LoVo (cell line): Measurements from ENCODE around the gene FNBP1L.
A peak's percentile ranks its signal among the peaks of the same experiment; 100 is the strongest.

Experiments
- DNase-seq: peaks from one replicate; pipeline ENCODE4 v3.0.0-alpha.2; 2016; ENCODE audit warnings: low spot score

Gene FNBP1L

DNA sequence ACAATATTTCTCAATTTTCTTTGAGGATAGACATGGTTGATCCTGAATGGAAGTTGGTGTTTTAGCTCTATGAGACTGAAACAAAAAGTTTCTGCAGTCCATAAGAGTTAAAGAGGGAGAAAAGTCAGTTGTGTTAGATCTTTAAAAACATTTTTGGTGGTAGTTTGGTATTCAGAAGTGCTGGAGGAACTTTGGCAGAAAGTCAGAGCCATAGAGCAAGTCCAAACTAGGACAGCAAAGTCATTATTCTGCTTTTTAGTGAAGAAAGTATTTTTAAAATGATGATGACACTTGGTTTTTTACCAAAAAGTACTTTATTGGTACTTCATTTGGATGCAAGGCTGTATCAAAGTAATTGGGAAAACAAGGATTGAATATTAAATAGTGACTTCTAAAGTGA is 41.8 kb downstream of the FNBP1L start:
- no peak for DNase-seq

GRCh38 chr1:93490357-93490756 is 42.4 kb downstream of the FNBP1L start:
- no peak for DNase-seq

DNA sequence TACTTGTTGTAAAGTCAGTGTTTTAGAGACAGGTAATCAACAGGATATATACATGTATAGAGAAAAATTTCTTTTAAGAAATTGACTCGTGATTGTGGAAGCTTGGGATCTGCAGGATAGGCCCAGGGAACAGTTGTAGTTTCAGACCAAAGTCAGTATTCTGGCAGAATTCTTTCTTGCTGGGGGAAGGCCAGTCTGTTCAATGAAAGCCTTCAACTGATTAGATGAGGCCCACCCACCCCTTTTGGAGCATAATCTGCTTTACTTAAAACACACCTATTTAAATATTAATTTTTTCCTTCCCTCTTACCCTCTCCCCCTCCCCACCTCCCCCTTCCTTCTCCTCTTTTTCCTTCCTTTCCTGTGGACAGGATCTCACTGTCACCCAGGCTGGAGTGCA is 48.0 kb downstream of the FNBP1L start:
- no peak for DNase-seq

- DNase-seq, result no peak
Observed at GRCh38 chr1:93496520-93496919, 48.6 kb downstream of the FNBP1L start.

DNA sequence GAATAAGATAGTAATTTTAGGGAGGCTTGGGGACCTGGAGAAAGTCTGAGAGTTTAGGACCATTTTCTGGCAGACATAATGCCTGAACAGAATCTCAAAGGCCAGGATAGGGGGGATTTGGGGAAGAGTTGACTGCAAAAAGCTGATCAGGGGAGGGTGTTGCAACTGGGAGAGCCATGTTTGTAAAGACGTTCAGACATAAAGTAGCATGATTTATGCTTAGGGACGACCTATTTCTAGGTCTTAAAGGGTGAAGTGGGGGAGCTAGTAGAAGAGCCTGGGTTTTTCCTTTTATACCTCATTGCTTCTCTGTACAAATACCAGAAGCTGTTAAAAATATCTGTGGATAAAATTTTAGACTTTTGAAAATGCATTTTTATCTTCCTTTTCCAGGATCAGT is 51.2 kb downstream of the FNBP1L start:
- no peak for DNase-seq

DNA sequence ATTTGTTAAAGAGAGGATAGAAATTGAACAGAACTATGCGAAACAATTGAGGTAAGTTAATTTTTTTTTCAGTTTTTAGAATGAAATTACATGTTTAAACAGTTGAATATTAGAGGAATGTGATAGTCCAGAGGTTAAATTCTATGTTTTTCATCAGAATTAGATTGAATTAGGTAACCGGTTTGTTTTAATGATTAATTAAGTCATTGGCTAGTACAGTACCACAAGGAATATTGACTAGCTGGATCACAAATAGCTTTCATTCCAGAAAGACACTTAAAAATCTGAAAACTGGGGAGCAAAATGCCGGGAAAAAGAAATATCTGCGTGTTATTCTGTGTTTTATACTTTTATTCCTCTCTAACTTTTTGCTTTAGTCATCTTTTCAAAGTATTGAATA is 51.6 kb downstream of the FNBP1L start:
- DNase-seq, result no peak

DNA sequence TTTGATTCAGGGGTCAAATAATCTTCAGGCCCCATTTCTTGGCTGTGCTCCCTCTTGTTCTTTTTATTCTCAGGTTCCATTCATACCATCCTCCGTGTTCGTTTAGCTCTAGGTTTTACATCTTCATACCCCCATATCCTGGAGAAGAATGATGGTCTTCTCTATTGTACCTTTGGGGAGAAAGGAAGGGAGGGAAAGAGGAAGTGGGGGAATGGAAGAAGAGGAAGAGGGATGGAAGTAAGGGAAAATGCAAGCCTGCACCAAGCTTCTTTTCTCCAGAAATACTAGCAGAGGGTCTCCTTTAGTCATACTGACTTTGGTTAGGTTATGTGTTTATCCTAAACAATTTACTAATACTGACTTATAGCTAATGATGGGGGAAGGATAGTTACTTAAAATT is 52.4 kb downstream of the FNBP1L start:
- DNase-seq, result no peak

DNA sequence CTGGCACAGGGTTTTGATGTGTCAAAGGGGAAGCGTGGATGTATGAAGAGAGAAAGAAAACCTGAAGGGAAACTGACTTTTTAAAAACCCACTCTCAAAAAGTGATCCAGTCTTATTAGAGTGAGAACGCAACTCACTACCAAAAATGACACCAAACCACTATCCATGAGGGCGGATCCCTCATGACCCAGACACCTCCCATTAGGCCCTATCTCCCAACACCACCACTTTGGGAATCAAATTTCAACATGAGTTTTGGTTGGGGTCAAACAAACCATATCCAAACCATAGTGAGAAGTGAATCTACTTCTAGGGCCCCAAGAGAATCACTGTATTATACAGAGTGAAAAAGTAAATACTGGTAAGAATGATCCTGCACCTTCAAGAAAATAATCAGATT is 53.5 kb downstream of the FNBP1L start:
- no peak for DNase-seq

GRCh38 chr1:93501829-93502369 is 54.0 kb downstream of the FNBP1L start:
- DNase-seq, result no peak

DNA sequence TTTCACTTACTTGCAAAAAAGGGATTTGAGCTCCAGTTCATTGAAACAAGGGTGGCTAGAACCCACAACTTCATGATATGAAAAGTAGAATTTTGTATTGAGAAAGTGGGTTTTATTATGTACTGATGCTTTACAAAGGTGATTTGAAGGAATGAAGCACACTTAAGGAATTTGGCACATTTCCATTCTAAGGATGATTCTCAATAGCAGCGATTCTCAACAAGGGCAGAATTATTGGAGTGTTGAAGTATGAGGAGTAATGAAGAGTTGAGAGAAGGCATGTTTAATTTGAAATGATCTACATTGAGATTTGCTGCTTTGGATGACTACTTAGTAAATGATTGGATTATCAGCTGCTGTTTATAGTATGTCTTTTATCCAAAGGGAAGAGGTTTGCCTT is 54.7 kb downstream of the FNBP1L start:
- DNase-seq, result no peak

DNA sequence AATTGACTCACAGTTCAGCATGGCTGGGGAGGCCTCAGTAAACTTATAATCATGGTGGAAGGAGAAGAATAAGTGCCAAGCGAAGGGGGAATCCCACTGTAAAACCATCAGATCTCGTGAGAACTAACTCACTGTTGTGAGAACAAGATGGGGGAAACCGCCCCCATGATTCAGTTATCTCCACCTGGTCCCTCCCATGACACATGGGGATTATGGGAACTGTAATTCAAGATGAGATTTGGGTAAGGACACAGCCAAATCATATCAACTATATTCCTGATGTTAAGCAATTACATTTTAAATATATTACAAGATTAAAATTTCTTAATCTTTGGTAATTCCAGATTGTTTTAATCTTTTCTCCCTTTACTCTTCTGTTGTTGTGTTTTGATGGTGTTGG is 55.2 kb downstream of the FNBP1L start:
- DNase-seq, result no peak

- DNase-seq, result no peak
Observed at GRCh38 chr1:93503816-93504215, 55.9 kb downstream of the FNBP1L start.

DNA sequence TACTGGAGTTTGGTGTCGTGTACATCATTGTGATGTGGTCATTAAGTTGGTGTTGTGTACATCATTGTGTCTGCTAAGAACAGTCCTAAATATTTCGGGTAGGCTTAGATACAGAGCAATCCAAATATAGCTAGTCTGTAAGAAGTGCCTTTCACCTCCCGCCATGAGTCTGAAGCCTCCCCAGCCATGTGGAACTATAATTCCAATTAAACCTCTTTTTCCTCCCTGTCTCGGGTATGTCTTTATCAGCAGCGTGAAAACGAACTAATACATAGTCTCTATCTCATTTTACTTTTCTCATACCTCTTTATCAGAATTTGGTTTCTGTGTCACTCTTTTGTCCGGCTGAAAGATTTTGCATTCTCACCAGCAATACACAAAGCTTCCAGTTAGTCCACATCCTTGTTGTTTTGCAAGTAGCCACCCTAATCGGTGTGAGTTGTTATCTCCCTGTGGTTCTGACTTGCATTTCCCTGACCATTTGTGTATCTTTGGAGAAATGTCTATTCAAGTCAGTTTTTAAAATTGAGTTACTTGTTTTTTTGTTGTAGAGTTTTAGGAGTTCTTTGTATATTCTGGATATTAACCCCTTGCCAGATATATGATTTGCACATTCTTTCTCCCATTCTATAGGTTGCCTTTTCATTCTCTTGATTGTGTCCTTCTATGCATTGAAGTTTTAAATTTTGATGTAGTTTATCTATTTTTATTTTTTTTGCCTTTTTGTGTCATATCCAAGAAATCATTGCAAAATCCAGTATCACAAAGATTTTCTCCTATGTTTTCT is 56.5 kb downstream of the FNBP1L start:
- DNase-seq, result no peak

- DNase-seq, result no peak
Observed at GRCh38 chr1:93506126-93506525, 58.2 kb downstream of the FNBP1L start.

DNA sequence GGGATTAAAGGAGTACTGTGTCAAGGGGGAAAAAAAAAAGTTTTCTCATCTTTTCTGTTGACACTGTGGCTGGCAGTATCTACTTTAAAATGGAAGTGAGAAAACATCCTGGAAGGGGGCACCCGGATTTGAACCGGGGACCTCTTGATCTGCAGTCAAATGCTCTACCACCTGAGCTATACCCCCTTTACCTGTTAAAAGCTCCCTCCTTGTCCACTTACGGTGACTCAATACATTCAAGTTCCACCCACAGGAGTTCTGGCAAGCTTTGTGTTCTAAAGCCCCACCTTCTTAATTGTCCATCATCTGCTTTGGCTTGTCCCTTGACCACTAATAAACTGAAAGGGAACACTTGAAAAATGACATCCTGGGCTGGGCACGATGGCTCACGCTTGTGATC is 68.2 kb downstream of the FNBP1L start:
- peak; percentile 9 for DNase-seq

DNA sequence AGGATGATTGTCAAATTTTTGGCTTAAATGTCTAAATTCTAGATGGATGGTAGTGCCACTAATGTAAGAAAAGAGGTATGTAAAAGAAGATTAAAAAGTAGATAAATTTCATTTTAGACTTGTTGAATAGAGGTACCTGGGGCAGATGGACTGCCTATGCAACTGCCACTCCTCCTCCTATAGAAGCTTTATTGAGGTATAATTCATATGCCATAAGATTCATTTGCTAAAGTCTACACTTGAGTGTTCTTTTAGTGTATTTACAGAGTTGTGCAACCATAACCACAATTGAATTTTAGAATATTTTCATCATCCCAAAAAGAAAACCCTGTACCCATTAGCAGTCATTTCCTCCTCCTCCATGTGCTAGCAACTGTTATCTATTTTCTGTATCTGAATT is 70.6 kb downstream of the FNBP1L start:
- DNase-seq, result no peak

GRCh38 chr1:93519199-93519829 is 71.4 kb downstream of the FNBP1L start:
- DNase-seq, result no peak

GRCh38 chr1:93521618-93522017 is 73.7 kb downstream of the FNBP1L start:
- DNase-seq, result no peak

- no peak for DNase-seq
Observed at GRCh38 chr1:93522721-93523120, 74.8 kb downstream of the FNBP1L start.

DNA sequence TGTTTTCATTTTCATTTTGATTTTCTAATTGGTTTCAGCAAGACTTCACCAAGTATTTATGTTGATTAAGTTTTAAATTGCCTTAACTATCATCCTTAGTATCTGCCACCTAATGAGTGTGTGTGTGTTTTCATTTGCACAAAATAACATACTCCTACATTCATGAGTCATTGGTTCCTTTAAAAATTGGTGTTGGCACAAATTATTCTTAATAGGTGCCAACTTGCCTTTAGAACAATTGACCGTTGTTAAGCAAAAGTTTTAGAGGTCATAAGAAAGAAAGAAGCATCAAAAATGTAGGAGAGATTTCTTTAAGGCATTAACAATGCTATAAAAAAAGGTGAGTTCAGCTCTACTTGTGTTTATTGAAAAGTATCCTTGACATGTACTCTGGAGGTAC is 77.5 kb downstream of the FNBP1L start:
- DNase-seq, result no peak

DNA sequence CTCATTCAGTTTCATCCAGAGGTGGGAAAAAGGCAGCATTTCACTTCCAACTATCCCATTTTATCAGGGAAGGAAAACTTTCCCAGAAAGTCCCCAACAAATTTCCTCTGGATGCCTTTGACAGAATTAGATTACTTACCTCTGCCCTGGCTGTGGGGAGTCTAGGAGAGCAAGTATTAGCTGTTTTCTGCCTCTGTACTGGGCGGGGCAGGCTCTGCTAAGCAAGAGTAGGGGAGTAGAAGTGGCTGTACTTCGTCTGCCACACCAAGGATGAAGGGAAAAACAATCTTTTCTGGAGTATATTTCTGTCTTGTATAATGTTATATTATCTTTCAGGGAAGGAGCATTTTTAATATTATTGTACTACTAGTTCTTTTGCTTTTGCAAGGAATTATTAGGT is 78.5 kb downstream of the FNBP1L start:
- DNase-seq, result no peak

- DNase-seq, result no peak
Observed at GRCh38 chr1:93528412-93528811, 80.5 kb downstream of the FNBP1L start.

DNA sequence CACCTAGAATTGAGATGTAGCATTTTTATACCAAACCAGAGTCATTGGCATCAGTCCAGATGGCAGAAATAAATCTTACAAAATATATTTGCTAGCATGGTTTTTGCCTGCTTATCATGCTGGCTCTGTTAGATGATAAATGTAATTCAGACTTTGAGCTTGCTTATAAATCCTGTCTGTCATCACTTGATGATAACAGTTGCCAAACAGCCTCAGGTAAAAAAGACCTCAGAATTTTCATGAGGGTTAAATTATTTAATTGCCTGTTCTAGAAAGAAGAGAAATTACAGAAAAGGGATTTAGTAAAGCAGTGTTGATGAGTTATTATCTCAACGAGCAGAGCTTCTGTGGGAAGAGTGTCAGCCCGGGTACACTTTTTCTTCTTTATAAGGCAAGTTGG is 83.3 kb downstream of the FNBP1L start:
- DNase-seq, result no peak
